Upper lobe of left lung (tissue), 6 donors: ENCODE data around the gene SPP1. TPM values are rescaled to one million over a fixed set of nuclear protein-coding genes. Genes with fewer than 3 reads are reported as not detected.

ENCODE experiments used
- ATAC-seq, 2 donors: fragments of 200-7000 bp; cut with Tn5 transposase; one replicate each; pipeline ENCODE4 v1.9.1; 2022; ENCODE audit warnings: mild to moderate bottlenecking in 2 of 2, moderate library complexity in 2 of 2; ENCODE audit not compliant: low FRiP score in 2 of 2
- DNase-seq, 2 donors: peaks; one replicate each; pipeline ENCODE4 v3.0.0-alpha.2; 2019 to 2020
- H3K27ac ChIP-seq, 4 donors: fragments of 200-600 bp; sonication (generic); one replicate each; pipeline ENCODE4 v1.5.1; 2016 to 2019
- H3K27me3 ChIP-seq, 4 donors: fragments of 200-600 bp; sonication (generic); one replicate each; pipeline ENCODE4 v1.5.1; 2017 to 2019
- H3K36me3 ChIP-seq, 4 donors: fragments of 200-600 bp; sonication (generic); one replicate each; pipeline ENCODE4 v1.5.1; 2016 to 2019
- H3K4me1 ChIP-seq, 4 donors: fragments of 200-600 bp; sonication (generic); one replicate each; pipeline ENCODE4 v1.5.1; 2018 to 2019
- H3K4me3 ChIP-seq, 4 donors: fragments of 200-600 bp; sonication (generic); one replicate each; pipeline ENCODE4 v1.5.1; 2017 to 2019; ENCODE audit warnings: mild to moderate bottlenecking in 2 of 4, moderate library complexity in 1 of 4
- H3K9me3 ChIP-seq, 4 donors: fragments of 200-600 bp; sonication (generic); one replicate each; pipeline ENCODE4 v1.5.1; 2018 to 2019
- CTCF ChIP-seq, 6 experiments: fragments of 450-650 bp in 4 of 6; fragments of 200-600 bp in 2 of 6; sonication (generic) in 2 of 6; IDR thresholded peaks; one replicate each; pipeline ENCODE4 v1.5.1; 2016 to 2019; ENCODE audit warnings: antibody characterized with exemption in 6 of 6
- EP300 ChIP-seq, 4 donors: sonication (generic); formaldehyde crosslinking; IDR thresholded peaks; one replicate each; pipeline ENCODE4 v1.5.1; 2017; ENCODE audit warnings: antibody characterized with exemption in 4 of 4, control low read depth in 2 of 4
- POLR2A ChIP-seq, 4 donors: fragments of 450-650 bp; IDR thresholded peaks; one replicate each; pipeline ENCODE4 v1.5.1; 2016 to 2017; ENCODE audit warnings: antibody characterized with exemption in 4 of 4, mild to moderate bottlenecking in 2 of 4
- POLR2AphosphoS5 ChIP-seq, 2 donors: sonication (generic); formaldehyde crosslinking; IDR thresholded peaks; one replicate each; pipeline ENCODE4 v1.5.1; 2017; ENCODE audit warnings: antibody characterized with exemption in 2 of 2
- WGBS, 2 donors: methylation state at CpG; one replicate each; pipeline ENCODE4 v1.1.5; 2017 to 2018; 5-methylcytosine and 5-hydroxymethylcytosine counted together
- total RNA-seq, 6 donors: library from RNA; depleted of rRNA in 4 of 6; stranded (reverse); fragments of >200 nt in 4 of 6; gene quantifications; one replicate each; pipeline versions ENCODE4 v1.1.0 to v1.2.1, GENCODE V29; 2016 to 2021
- donor health status: DM: no; HTN: no; CAD: no; lungs with moderate emphysema.
- donor health status: DM: no; HTN: yes; CAD: no; lungs with severe emphysema.

SPP1 gene
- total RNA-seq, 6 donors from 2014 or later, result 4.6 to 26.8 (median 10.6) TPM

GRCh38 chr4:87983996-87984395 lies 8.5 kb downstream of the SPP1 start:
- ATAC-seq, result no peak
- 89 to 98% methylated on average over 2 of the region's 2 CpGs for WGBS, 2 donors
- TF ChIP-seq POLR2AphosphoS5 (IDR thresholded peaks at IDR 0.05) (no peak), CTCF (IDR thresholded peaks at IDR 0.05) (no peak), EP300 (IDR thresholded peaks at IDR 0.05) (no peak), POLR2A (IDR thresholded peaks at IDR 0.05) (no peak)

GRCh38 chr4:87985097-87985886 lies 9.8 kb downstream of the SPP1 start:
- 0% methylated on average over 1 of the region's 1 CpG for WGBS, 2 donors

More at GRCh38 chr4:87983996-87984395, 8.5 kb downstream of the SPP1 start:
- H3K4me3 ChIP-seq, result no peak overlapping the region
- no peaks in the 10 kb centered on the region for H3K27me3 ChIP-seq
- H3K27ac ChIP-seq, result no peak overlapping the region
- no peak for DNase-seq
- H3K36me3 ChIP-seq, result no peaks in the 10 kb centered on the region
- H3K9me3 ChIP-seq, result no peaks in the 10 kb centered on the region
- H3K4me1 ChIP-seq, result no peaks in the 10 kb centered on the region

GRCh38 chr4:87985887-87986200 lies 10.3 kb downstream of the SPP1 start:
- WGBS, 2 donors, result 58 to 78% methylated on average over 4 of the region's 4 CpGs
- ATAC-seq (no peak), DNase-seq (no peak)
- Histone ChIP-seq H3K4me3 (no peak overlapping the region), H3K27me3 (no peaks in the 10 kb centered on the region), H3K9me3 (no peaks in the 10 kb centered on the region), H3K4me1 (no peaks in the 10 kb centered on the region), H3K36me3 (no peaks in the 10 kb centered on the region), H3K27ac (no peak overlapping the region)
- TF ChIP-seq CTCF (IDR thresholded peaks at IDR 0.05), result no peak
- no peak for TF ChIP-seq POLR2A (IDR thresholded peaks at IDR 0.05)
- no peak for TF ChIP-seq POLR2AphosphoS5 (IDR thresholded peaks at IDR 0.05)
- no peak for TF ChIP-seq EP300 (IDR thresholded peaks at IDR 0.05)

More at GRCh38 chr4:87985097-87985886, 9.8 kb downstream of the SPP1 start:
- ATAC-seq, result peak; percentile 67 to 69
- peak in 1 of 2 donors; percentile 61 for DNase-seq
- TF ChIP-seq POLR2AphosphoS5 (IDR thresholded peaks at IDR 0.05), result no peak
- no peak for TF ChIP-seq POLR2A (IDR thresholded peaks at IDR 0.05)
- no peak for TF ChIP-seq EP300 (IDR thresholded peaks at IDR 0.05)
- TF ChIP-seq CTCF (IDR thresholded peaks at IDR 0.05), result peak in 2 of 6 experiments; percentile 45 to 52
- Histone ChIP-seq H3K27me3 (no peaks in the 10 kb centered on the region), H3K4me3 (no peak overlapping the region), H3K27ac (no peak overlapping the region), H3K9me3 (no peaks in the 10 kb centered on the region), H3K4me1 (no peaks in the 10 kb centered on the region), H3K36me3 (no peaks in the 10 kb centered on the region)

DNA sequence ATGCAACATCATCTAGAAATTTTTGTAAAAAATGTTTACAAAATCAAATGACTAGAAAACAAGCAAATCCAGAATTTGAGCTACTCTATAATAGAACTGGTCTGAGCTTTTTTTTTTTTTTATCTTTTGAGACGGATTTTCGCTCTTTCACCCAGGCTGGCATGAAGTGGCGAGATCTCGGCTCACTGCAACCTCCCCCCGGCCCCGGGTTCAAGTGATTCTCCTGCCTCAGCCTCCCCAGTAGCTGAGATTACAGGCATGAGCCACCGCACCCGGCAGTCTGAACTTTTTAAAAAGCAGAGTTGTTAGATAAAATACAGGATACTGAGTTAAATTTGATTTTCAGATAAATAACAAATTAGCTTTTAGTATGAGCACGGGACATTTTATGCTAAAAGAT lies 11.0 kb downstream of the SPP1 start:
- ATAC-seq, result no peak
- no peak for DNase-seq
- no peak overlapping the region for H3K27ac ChIP-seq
- H3K4me1 ChIP-seq, result no peaks in the 10 kb centered on the region
- no peak overlapping the region for H3K4me3 ChIP-seq
- WGBS, 2 donors, result 91 to 92% methylated on average over 9 of the region's 9 CpGs
- H3K36me3 ChIP-seq, result no peaks in the 10 kb centered on the region
- no peaks in the 10 kb centered on the region for H3K9me3 ChIP-seq
- no peak for TF ChIP-seq EP300 (IDR thresholded peaks at IDR 0.05)
- no peak for TF ChIP-seq POLR2AphosphoS5 (IDR thresholded peaks at IDR 0.05)
- no peak for TF ChIP-seq POLR2A (IDR thresholded peaks at IDR 0.05)
- no peak for TF ChIP-seq CTCF (IDR thresholded peaks at IDR 0.05)
- no peaks in the 10 kb centered on the region for H3K27me3 ChIP-seq

- 85 to 88% methylated on average over 4 of the region's 4 CpGs for WGBS, 2 donors
- H3K36me3 ChIP-seq, result no peaks in the 10 kb centered on the region
- no peak overlapping the region for H3K27ac ChIP-seq
- TF ChIP-seq POLR2A (IDR thresholded peaks at IDR 0.05), result no peak
- H3K9me3 ChIP-seq, result no peaks in the 10 kb centered on the region
- H3K4me3 ChIP-seq, result no peak overlapping the region
- no peaks in the 10 kb centered on the region for H3K27me3 ChIP-seq
- no peak for DNase-seq
- ATAC-seq, result no peak
- no peaks in the 10 kb centered on the region for H3K4me1 ChIP-seq
Observed at GRCh38 chr4:87989765-87990164, 14.3 kb downstream of the SPP1 start.
